Measurements from ENCODE around the gene CHST5.
A peak's percentile ranks its signal among the peaks of the same experiment; 100 is the strongest.
"Not testable (repeated sequence)": the region's sequence is repeated elsewhere in the genome, so short reads cannot be mapped to it uniquely, and the experiment has no call there.

CHST5 gene

GRCh38 chr16:75546293-75546692, 10.4 kb upstream of the CHST5 start:
- H3K27ac Mint-ChIP-seq, result no peak overlapping the region
- no peaks in the 10 kb centered on the region for H3K4me1 Mint-ChIP-seq
- H3K4me3 Mint-ChIP-seq, result no peak overlapping the region
- peaks cover 8% of the 10 kb centered on the region for H3K36me3 Mint-ChIP-seq (ENCODE audit: low read depth)
- H3K27me3 Mint-ChIP-seq (ENCODE audit: low read depth), result no peaks in the 10 kb centered on the region
- H3K9me3 Mint-ChIP-seq, result no peaks in the 10 kb centered on the region
- no peak for TF ChIP-seq CTCF (IDR thresholded peaks at IDR 0.05; ENCODE audit: unreplicated experiment in 3 of 3)

GRCh38 chr16:75545879-75546278, 10.0 kb upstream of the CHST5 start:
- not testable (repeated sequence) for H3K4me1 Mint-ChIP-seq; H3K27me3 Mint-ChIP-seq (ENCODE audit: low read depth); H3K36me3 Mint-ChIP-seq (ENCODE audit: low read depth); H3K4me3 Mint-ChIP-seq; H3K27ac Mint-ChIP-seq; H3K9me3 Mint-ChIP-seq

- H3K36me3 Mint-ChIP-seq (ENCODE audit: low read depth); H3K27me3 Mint-ChIP-seq (ENCODE audit: low read depth); H3K9me3 Mint-ChIP-seq; H3K4me3 Mint-ChIP-seq; H3K27ac Mint-ChIP-seq; H3K4me1 Mint-ChIP-seq: not testable (repeated sequence)
Measured at GRCh38 chr16:75542462-75542861, 6.6 kb upstream of the CHST5 start.

- TF ChIP-seq CTCF (IDR thresholded peaks at IDR 0.05; ENCODE audit: unreplicated experiment in 3 of 3), result no peak
- Mint-ChIP-seq H3K36me3 (ENCODE audit: low read depth) (peaks cover 8% of the 10 kb centered on the region), H3K27ac (no peak overlapping the region), H3K27me3 (ENCODE audit: low read depth) (no peaks in the 10 kb centered on the region), H3K4me3 (no peak overlapping the region), H3K9me3 (no peaks in the 10 kb centered on the region), H3K4me1 (no peaks in the 10 kb centered on the region)
Measured at GRCh38 chr16:75541236-75541635, 5.3 kb upstream of the CHST5 start.

- H3K4me3 Mint-ChIP-seq; H3K9me3 Mint-ChIP-seq; H3K27ac Mint-ChIP-seq; H3K27me3 Mint-ChIP-seq (ENCODE audit: low read depth); H3K36me3 Mint-ChIP-seq (ENCODE audit: low read depth); H3K4me1 Mint-ChIP-seq: not testable (repeated sequence)
Measured at GRCh38 chr16:75538882-75539565, 3.1 kb upstream of the CHST5 start.

- TF ChIP-seq CTCF (IDR thresholded peaks at IDR 0.05; ENCODE audit: unreplicated experiment in 3 of 3), result no peak
- Mint-ChIP-seq H3K9me3 (no peaks in the 10 kb centered on the region), H3K27ac (no peak overlapping the region), H3K4me3 (no peak overlapping the region), H3K27me3 (ENCODE audit: low read depth) (no peaks in the 10 kb centered on the region), H3K4me1 (no peaks in the 10 kb centered on the region), H3K36me3 (ENCODE audit: low read depth) (no peaks in the 10 kb centered on the region)
Measured at GRCh38 chr16:75537776-75538175, 1.9 kb upstream of the CHST5 start.

GRCh38 chr16:75535211-75535843, 581 bp downstream of the CHST5 start:
- H3K27me3 Mint-ChIP-seq (ENCODE audit: low read depth), result no peaks in the 10 kb centered on the region
- H3K4me1 Mint-ChIP-seq, result no peaks in the 10 kb centered on the region
- H3K36me3 Mint-ChIP-seq (ENCODE audit: low read depth), result no peaks in the 10 kb centered on the region
- no peak overlapping the region for H3K4me3 Mint-ChIP-seq
- peak overlapping the region in 1 of 3 experiments; percentile 62 for H3K27ac Mint-ChIP-seq
- H3K9me3 Mint-ChIP-seq, result no peaks in the 10 kb centered on the region
- no peak for TF ChIP-seq CTCF (IDR thresholded peaks at IDR 0.05; ENCODE audit: unreplicated experiment in 3 of 3)

Measured in nephron (organoid).